WTC11 (cell line): ENCODE measurements around the gene ZNF8. TPM values are rescaled to one million over a fixed set of nuclear protein-coding genes. Genes with fewer than 3 reads are reported as not detected.

Source experiments
- ATF3 ChIP-seq: sonication (generic); formaldehyde crosslinking; conservative IDR thresholded peaks from 2 replicates; pipeline ENCODE4 v1.8.1; 2022; ENCODE audit warnings: mild to moderate bottlenecking, missing genetic modification reagents
- E2F5 ChIP-seq: sonication (generic); formaldehyde crosslinking; IDR thresholded peaks from 2 replicates; pipeline ENCODE4 v1.8.1; 2022; ENCODE audit warnings: mild to moderate bottlenecking, moderate library complexity, missing genetic modification reagents
- ESRRA ChIP-seq: sonication (generic); formaldehyde crosslinking; IDR thresholded peaks from 2 replicates; pipeline ENCODE4 v1.8.1; 2022; ENCODE audit warnings: mild to moderate bottlenecking, missing genetic modification reagents, borderline replicate concordance
- FOXP4 ChIP-seq: sonication (generic); formaldehyde crosslinking; IDR thresholded peaks from 2 replicates; pipeline ENCODE4 v1.8.0; 2022; ENCODE audit warnings: mild to moderate bottlenecking, missing genetic modification reagents
- GABPB1 ChIP-seq: sonication (generic); formaldehyde crosslinking; IDR thresholded peaks from 2 replicates; pipeline ENCODE4 v1.8.1; 2023; ENCODE audit warnings: mild to moderate bottlenecking, missing genetic modification reagents
- HMGXB4 ChIP-seq: sonication (generic); formaldehyde crosslinking; IDR thresholded peaks from 2 replicates; pipeline ENCODE4 v1.8.1; 2023; ENCODE audit warnings: mild to moderate bottlenecking, moderate library complexity, missing genetic modification reagents
- JAZF1 ChIP-seq: fragments of 250-450 bp; sonication (Bioruptor Pico); IDR thresholded peaks from 2 replicates; pipeline ENCODE4 v1.9.0; 2021; ENCODE audit warnings: moderate library complexity, mild to moderate bottlenecking, inconsistent platforms
- MAX ChIP-seq: sonication (generic); formaldehyde crosslinking; IDR thresholded peaks from 2 replicates; pipeline ENCODE4 v1.8.0; 2022; ENCODE audit warnings: mild to moderate bottlenecking, missing genetic modification reagents
- MYBL2 ChIP-seq: sonication (generic); formaldehyde crosslinking; IDR thresholded peaks from 2 replicates; pipeline ENCODE4 v1.8.1; 2023; ENCODE audit warnings: mild to moderate bottlenecking, moderate library complexity, missing genetic modification reagents
- NFATC4 ChIP-seq: fragments of 250-450 bp; sonication (Bioruptor Pico); IDR thresholded peaks from 2 replicates; pipeline ENCODE4 v1.9.0; 2021; ENCODE audit warnings: mild to moderate bottlenecking
- NFYB ChIP-seq: sonication (generic); formaldehyde crosslinking; conservative IDR thresholded peaks from 2 replicates; pipeline ENCODE4 v1.8.0; 2022; ENCODE audit warnings: low read depth, missing genetic modification reagents
- NR1H2 ChIP-seq: sonication (generic); formaldehyde crosslinking; IDR thresholded peaks from 2 replicates; pipeline ENCODE4 v1.9.0; 2021; ENCODE audit warnings: mild to moderate bottlenecking, moderate library complexity, missing genetic modification reagents
- RORB ChIP-seq: fragments of 250-450 bp; sonication (Bioruptor Pico); IDR thresholded peaks from 2 replicates; pipeline ENCODE4 v1.9.0; 2021; ENCODE audit warnings: mild to moderate bottlenecking
- TP53 ChIP-seq: sonication (generic); formaldehyde crosslinking; IDR thresholded peaks from 2 replicates; pipeline ENCODE4 v1.8.1; 2023; ENCODE audit warnings: mild to moderate bottlenecking, missing genetic modification reagents
- USF1 ChIP-seq: sonication (generic); formaldehyde crosslinking; IDR thresholded peaks from 2 replicates; pipeline ENCODE4 v1.8.0; 2022; ENCODE audit warnings: mild to moderate bottlenecking, missing genetic modification reagents
- ZBTB43 ChIP-seq: sonication (generic); formaldehyde crosslinking; IDR thresholded peaks from 2 replicates; pipeline ENCODE4 v1.8.1; 2023; ENCODE audit warnings: mild to moderate bottlenecking, missing genetic modification reagents
- ZNF121 ChIP-seq: sonication (generic); formaldehyde crosslinking; IDR thresholded peaks from 2 replicates; pipeline ENCODE4 v1.8.0; 2023; ENCODE audit warnings: missing genetic modification reagents
- ZNF138 ChIP-seq: sonication (generic); formaldehyde crosslinking; conservative IDR thresholded peaks from 2 replicates; pipeline ENCODE4 v1.8.1; 2022; ENCODE audit warnings: mild to moderate bottlenecking, moderate library complexity, missing genetic modification reagents
- ZNF263 ChIP-seq: sonication (generic); formaldehyde crosslinking; IDR thresholded peaks from 2 replicates; pipeline ENCODE4 v1.8.1; 2022; ENCODE audit warnings: low read depth, mild to moderate bottlenecking, moderate library complexity, missing genetic modification reagents
- ZNF281 ChIP-seq: sonication (generic); formaldehyde crosslinking; IDR thresholded peaks from 2 replicates; pipeline ENCODE4 v1.8.0; 2023; ENCODE audit warnings: mild to moderate bottlenecking, missing genetic modification reagents
- ZNF416 ChIP-seq: fragments of 250-450 bp; sonication (Bioruptor Pico); IDR thresholded peaks from 2 replicates; pipeline ENCODE4 v1.9.0; 2021; ENCODE audit warnings: mild to moderate bottlenecking, inconsistent platforms
- ZNF423 ChIP-seq: fragments of 250-450 bp; sonication (Bioruptor Pico); IDR thresholded peaks from 2 replicates; pipeline ENCODE4 v2.1.2; 2022; ENCODE audit warnings: mild to moderate bottlenecking, moderate library complexity
- ZNF532 ChIP-seq: fragments of 250-450 bp; sonication (Bioruptor Pico); IDR thresholded peaks from 2 replicates; pipeline ENCODE4 v1.9.0; 2021; ENCODE audit warnings: mild to moderate bottlenecking, borderline replicate concordance
- total RNA-seq: library from RNA; stranded (reverse); gene quantifications from 3 replicates; pipeline ENCODE4 v1.2.3, GENCODE V29; 2021

Gene ZNF8
- total RNA-seq, 1 experiment from 2014 or later: 18.8 TPM

- peak; percentile 24; the same call in 1 of the 2 replicates for TF ChIP-seq NFYB (CRISPR knock-in tag)
- no peak for TF ChIP-seq JAZF1 (CRISPR knock-in tag)
- TF ChIP-seq ATF3 (CRISPR knock-in tag): no peak
- TF ChIP-seq MAX (CRISPR knock-in tag): peak; percentile 72; the same call in 1 of the 2 replicates
- 0 out of 2 replicates have a peak, but pooled peaks have one; percentile 35 for TF ChIP-seq FOXP4 (CRISPR knock-in tag)
- peak; percentile 71; the same call in 1 of the 2 replicates for TF ChIP-seq ZBTB43
- TF ChIP-seq TP53 (CRISPR knock-in tag): peak; percentile 52; the same call in 1 of the 2 replicates
- TF ChIP-seq RORB (CRISPR knock-in tag): no peak
- no peak for TF ChIP-seq ZNF138 (CRISPR knock-in tag)
- TF ChIP-seq NR1H2 (CRISPR knock-in tag): no peak
- no peak for TF ChIP-seq GABPB1 (CRISPR knock-in tag)
- TF ChIP-seq NFATC4 (CRISPR knock-in tag): no peak
- TF ChIP-seq ZNF281 (CRISPR knock-in tag): no peak; the same call in 1 of the 2 replicates
- no peak for TF ChIP-seq ZNF416 (CRISPR knock-in tag)
- TF ChIP-seq E2F5 (CRISPR knock-in tag): peak; percentile 38; the same call in 1 of the 2 replicates
- TF ChIP-seq HMGXB4 (CRISPR knock-in tag): peak; percentile 74
- peak; percentile 59 for TF ChIP-seq ZNF423
- TF ChIP-seq USF1: no peak
- TF ChIP-seq ZNF532: no peak
- no peak for TF ChIP-seq ZNF263 (CRISPR knock-in tag)
- TF ChIP-seq MYBL2 (CRISPR knock-in tag): no peak; the same call in 1 of the 2 replicates
- TF ChIP-seq ESRRA (CRISPR knock-in tag): no peak
- TF ChIP-seq ZNF121 (CRISPR knock-in tag): no peak
Measured at GRCh38 chr19:58346961-58347929, 68.5 kb downstream of the ZNF8 start (continued).
